ENCODE data around the gene ARHGAP15. TPM values are rescaled to one million over a fixed set of nuclear protein-coding genes. Genes with fewer than 3 reads are reported as not detected.

The ARHGAP15 gene
- total RNA-seq, 2 donors from 2014 or later, result 0.41 to 4.3 TPM

- Histone ChIP-seq H3K9me3 (no peaks in the 10 kb centered on the region), H3K36me3 (no peaks in the 10 kb centered on the region), H3K4me1 (replicated peaks) (no peaks in the 10 kb centered on the region), H3K27me3 (replicated peaks; ENCODE audit: insufficient read depth) (no peaks in the 10 kb centered on the region), H3K27ac (no peak overlapping the region), H3K4me3 (no peak overlapping the region)
- intact Hi-C loops (cut with DNase I), result no loop called here
- 78% methylated on average over 2 of the region's 2 CpGs for WGBS
- no peak for DNase-seq (ENCODE audit: low spot score)
- TF ChIP-seq CTCF (IDR thresholded peaks at IDR 0.05) (no peak), POLR2A (IDR thresholded peaks at IDR 0.05) (no peak), POLR2AphosphoS5 (IDR thresholded peaks at IDR 0.05) (no peak)
Measured at GRCh38 chr2:143600116-143600515, 470.9 kb downstream of the ARHGAP15 start.

- 94% methylated on average over 1 of the region's 1 CpG for WGBS
- Histone ChIP-seq H3K9me3 (no peaks in the 10 kb centered on the region), H3K27me3 (replicated peaks; ENCODE audit: insufficient read depth) (no peaks in the 10 kb centered on the region), H3K4me3 (no peak overlapping the region), H3K4me1 (replicated peaks) (no peaks in the 10 kb centered on the region), H3K27ac (no peak overlapping the region), H3K36me3 (no peaks in the 10 kb centered on the region)
- intact Hi-C loops (cut with DNase I), result no loop called here
- DNase-seq (ENCODE audit: low spot score), result no peak
- no peak for TF ChIP-seq POLR2AphosphoS5 (IDR thresholded peaks at IDR 0.05)
- TF ChIP-seq POLR2A (IDR thresholded peaks at IDR 0.05), result no peak
- no peak for TF ChIP-seq CTCF (IDR thresholded peaks at IDR 0.05)
Measured at GRCh38 chr2:143601828-143602227, 472.6 kb downstream of the ARHGAP15 start.

GRCh38 chr2:143603035-143603655, 473.9 kb downstream of the ARHGAP15 start:
- no peak overlapping the region for H3K4me3 ChIP-seq
- no peaks in the 10 kb centered on the region for H3K27me3 ChIP-seq (replicated peaks; ENCODE audit: insufficient read depth)
- no peaks in the 10 kb centered on the region for H3K36me3 ChIP-seq
- TF ChIP-seq POLR2AphosphoS5 (IDR thresholded peaks at IDR 0.05) (no peak), CTCF (IDR thresholded peaks at IDR 0.05) (no peak), POLR2A (IDR thresholded peaks at IDR 0.05) (no peak)
- no peak for DNase-seq (ENCODE audit: low spot score)
- intact Hi-C loops (cut with DNase I), result no loop called here
- no peaks in the 10 kb centered on the region for H3K9me3 ChIP-seq
- H3K4me1 ChIP-seq (replicated peaks), result no peaks in the 10 kb centered on the region
- no peak overlapping the region for H3K27ac ChIP-seq
- 50% methylated on average over 5 of the region's 5 CpGs for WGBS

DNA sequence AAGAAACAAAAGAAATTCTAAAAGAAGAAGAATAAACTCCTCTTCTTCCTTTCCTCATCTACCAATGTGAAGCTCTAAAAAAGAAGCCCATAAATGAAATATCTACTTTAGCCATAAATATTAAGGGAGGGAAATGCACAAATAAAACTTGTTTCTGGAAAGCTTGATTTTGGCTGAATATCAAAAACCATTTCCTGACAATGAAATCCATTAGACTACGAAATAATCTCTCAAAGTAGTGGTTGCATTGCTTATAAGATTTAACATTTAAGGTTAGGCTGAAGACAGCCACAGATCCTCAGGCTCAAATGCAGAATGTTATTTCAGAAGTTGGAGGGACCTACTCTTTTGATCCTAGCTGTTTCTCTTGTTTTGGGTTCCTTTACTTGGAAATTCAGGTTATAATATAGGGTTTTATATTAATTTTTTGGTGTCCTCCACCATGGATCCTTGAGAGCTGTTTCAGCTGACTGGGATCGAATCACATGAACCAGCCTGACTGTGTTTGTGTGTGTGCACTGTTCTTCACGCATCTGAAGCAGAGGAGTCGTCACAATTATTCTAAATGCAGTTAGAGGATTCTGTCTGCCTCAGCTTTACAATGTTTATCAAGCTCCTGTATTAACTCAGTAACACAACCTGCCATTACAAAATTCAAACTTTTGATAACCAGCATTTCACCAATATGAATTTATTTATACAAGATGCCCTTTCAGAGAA, 474.8 kb downstream of the ARHGAP15 start:
- DNase-seq (ENCODE audit: low spot score), result no peak
- Histone ChIP-seq H3K4me1 (replicated peaks) (no peaks in the 10 kb centered on the region), H3K27ac (no peak overlapping the region), H3K4me3 (no peak overlapping the region), H3K27me3 (replicated peaks; ENCODE audit: insufficient read depth) (no peaks in the 10 kb centered on the region), H3K36me3 (no peaks in the 10 kb centered on the region), H3K9me3 (no peaks in the 10 kb centered on the region)
- intact Hi-C loops (cut with DNase I), result no loop called here
- no peak for TF ChIP-seq POLR2AphosphoS5 (IDR thresholded peaks at IDR 0.05)
- no peak for TF ChIP-seq POLR2A (IDR thresholded peaks at IDR 0.05)
- TF ChIP-seq CTCF (IDR thresholded peaks at IDR 0.05), result no peak
- 48% methylated on average over 4 of the region's 4 CpGs for WGBS

DNA sequence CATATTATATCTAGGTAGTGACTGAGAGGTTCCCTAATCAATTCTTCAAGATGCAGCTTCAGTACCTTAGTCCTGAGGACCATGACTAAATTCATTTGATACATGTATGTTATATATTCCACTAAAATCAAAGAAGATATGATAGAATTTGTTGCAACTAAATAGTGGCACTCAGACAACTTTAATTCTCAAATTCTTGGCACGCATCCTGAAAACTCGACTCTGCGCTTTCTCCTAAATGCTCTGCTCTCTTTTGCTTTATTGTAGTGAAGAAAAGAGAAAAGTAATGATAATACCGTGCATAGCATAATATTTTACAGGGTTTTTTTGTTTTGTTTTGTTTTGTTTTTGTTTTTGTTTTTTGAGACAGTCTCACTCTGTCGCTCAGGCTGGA, 475.3 kb downstream of the ARHGAP15 start:
- Histone ChIP-seq H3K4me3 (no peak overlapping the region), H3K27me3 (replicated peaks; ENCODE audit: insufficient read depth) (no peaks in the 10 kb centered on the region), H3K36me3 (no peaks in the 10 kb centered on the region), H3K9me3 (no peaks in the 10 kb centered on the region), H3K27ac (no peak overlapping the region), H3K4me1 (replicated peaks) (no peaks in the 10 kb centered on the region)
- no peak for TF ChIP-seq CTCF (IDR thresholded peaks at IDR 0.05)
- 75% methylated on average over 5 of the region's 5 CpGs for WGBS
- intact Hi-C loops (cut with DNase I), result no loop called here
- no peak for DNase-seq (ENCODE audit: low spot score)
